Left ventricle myocardium inferior (tissue), 1 donor: ENCODE results near the gene MUC6. TPM values are rescaled to one million over a fixed set of nuclear protein-coding genes. Genes with fewer than 3 reads are reported as not detected.

Source experiments
- DNase-seq: peaks from one replicate; pipeline ENCODE4 v3.0.0-alpha.2; 2020
- H3K27ac ChIP-seq: fragments of 200-600 bp; replicated peaks from 2 replicates; pipeline ENCODE4 v1.8.0; 2021
- H3K27me3 ChIP-seq: fragments of 200-600 bp; 2 replicates; pipeline ENCODE4 v1.8.0; 2021; ENCODE audit warnings: low read depth
- H3K36me3 ChIP-seq: fragments of 200-600 bp; 2 replicates; pipeline ENCODE4 v1.8.0; 2021
- H3K4me1 ChIP-seq: fragments of 200-600 bp; 2 replicates; pipeline ENCODE4 v1.8.0; 2021
- H3K4me3 ChIP-seq: fragments of 200-600 bp; 2 replicates; pipeline ENCODE4 v1.8.0; 2021; ENCODE audit warnings: mild to moderate bottlenecking, moderate library complexity
- H3K9me3 ChIP-seq: fragments of 200-600 bp; replicated peaks from 2 replicates; pipeline ENCODE4 v1.8.0; 2021
- intact Hi-C: fragments of 100-400 bp; cut with micrococcal nuclease; formaldehyde crosslinking; loops from one replicate; pipeline ENCODE4 v1.11.0; 2022
- total RNA-seq: library from RNA; stranded (reverse); fragmentation: NEBNext Ultra II Directional; extraction: Animal tissue kit (Norgen Biotek cat#: 25700); gene quantifications from one replicate; pipeline ENCODE4 v1.2.1, GENCODE V29; 2021
- TF ChIP-seq, protein P1 (sequence below): fragments of 200-600 bp; IDR thresholded peaks from 2 replicates; pipeline ENCODE4 v1.8.0; 2021; ENCODE audit warnings: antibody characterized with exemption, mild to moderate bottlenecking, borderline replicate concordance
- donor health status: DM: no; HTN: yes; CAD: no; lungs with severe emphysema.

The MUC6 gene
- total RNA-seq, 1 donor from 2014 or later = not detected

DNA sequence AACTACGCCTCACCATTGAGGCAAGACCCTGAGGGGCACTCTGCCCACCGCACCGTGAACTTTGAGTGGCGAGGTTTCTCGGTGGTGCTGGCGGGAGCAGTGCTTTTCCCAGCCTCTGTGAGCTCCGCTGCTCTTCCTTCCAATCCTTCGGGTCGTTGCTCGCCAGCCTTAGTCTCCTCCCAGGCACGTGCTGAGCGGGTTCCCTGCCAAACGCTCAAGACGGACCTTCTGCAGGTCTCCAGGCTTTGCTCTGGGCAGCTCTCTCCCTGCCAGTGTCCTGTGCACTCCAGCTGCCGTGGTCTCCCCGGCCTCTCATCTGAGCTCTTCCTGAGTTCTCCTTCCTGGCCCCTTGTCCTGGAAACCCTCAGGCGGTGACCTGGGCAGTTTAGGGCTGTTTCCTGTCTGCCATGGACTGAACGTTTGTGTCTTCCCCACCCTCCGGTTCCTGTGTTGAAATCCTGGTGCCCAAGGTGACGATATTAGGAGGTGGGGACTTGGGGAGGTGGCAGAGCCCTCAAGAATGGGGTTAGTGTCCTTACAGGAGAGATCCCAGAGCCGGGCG is 11.2 kb upstream of the MUC6 start:
- Histone ChIP-seq H3K27ac (no peak overlapping the region), H3K4me1 (peaks cover 6% of the 10 kb centered on the region), H3K4me3 (no peak overlapping the region), H3K36me3 (no peaks in the 10 kb centered on the region), H3K9me3 (peaks cover 7% of the 10 kb centered on the region), H3K27me3 (peaks cover 70% of the 10 kb centered on the region)
- DNase-seq = no peak
- TF ChIP-seq, protein P1, sequence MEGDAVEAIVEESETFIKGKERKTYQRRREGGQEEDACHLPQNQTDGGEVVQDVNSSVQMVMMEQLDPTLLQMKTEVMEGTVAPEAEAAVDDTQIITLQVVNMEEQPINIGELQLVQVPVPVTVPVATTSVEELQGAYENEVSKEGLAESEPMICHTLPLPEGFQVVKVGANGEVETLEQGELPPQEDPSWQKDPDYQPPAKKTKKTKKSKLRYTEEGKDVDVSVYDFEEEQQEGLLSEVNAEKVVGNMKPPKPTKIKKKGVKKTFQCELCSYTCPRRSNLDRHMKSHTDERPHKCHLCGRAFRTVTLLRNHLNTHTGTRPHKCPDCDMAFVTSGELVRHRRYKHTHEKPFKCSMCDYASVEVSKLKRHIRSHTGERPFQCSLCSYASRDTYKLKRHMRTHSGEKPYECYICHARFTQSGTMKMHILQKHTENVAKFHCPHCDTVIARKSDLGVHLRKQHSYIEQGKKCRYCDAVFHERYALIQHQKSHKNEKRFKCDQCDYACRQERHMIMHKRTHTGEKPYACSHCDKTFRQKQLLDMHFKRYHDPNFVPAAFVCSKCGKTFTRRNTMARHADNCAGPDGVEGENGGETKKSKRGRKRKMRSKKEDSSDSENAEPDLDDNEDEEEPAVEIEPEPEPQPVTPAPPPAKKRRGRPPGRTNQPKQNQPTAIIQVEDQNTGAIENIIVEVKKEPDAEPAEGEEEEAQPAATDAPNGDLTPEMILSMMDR = no peak
- intact Hi-C loops = no loop called here

DNA sequence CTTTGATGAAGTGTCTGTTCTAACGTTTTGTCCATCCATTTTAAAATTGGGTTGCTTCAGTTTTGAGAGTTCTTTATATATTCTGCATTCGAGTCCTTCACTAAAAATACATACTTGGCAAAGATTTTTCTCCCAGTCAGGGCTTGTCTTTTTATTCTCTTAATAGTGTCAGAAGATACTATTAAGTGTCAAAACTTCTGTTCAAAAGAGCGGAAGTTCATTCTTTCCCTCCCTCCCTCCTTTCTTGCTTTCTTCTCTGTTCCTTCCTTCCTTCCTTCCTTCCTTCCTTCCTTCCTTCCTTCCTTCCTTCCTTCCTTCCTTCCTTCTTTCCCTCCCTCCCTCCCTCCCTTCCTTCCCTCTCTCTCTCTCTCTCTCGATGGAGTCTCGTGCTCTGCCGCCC is 7.6 kb upstream of the MUC6 start:
- TF ChIP-seq, protein P1 = no peak
- Histone ChIP-seq H3K27ac (no peak overlapping the region), H3K27me3 (peaks cover 64% of the 10 kb centered on the region), H3K4me3 (no peak overlapping the region), H3K4me1 (no peaks in the 10 kb centered on the region), H3K9me3 (peaks cover 7% of the 10 kb centered on the region), H3K36me3 (no peaks in the 10 kb centered on the region)
- intact Hi-C loops = no loop called here
- DNase-seq = no peak

DNA sequence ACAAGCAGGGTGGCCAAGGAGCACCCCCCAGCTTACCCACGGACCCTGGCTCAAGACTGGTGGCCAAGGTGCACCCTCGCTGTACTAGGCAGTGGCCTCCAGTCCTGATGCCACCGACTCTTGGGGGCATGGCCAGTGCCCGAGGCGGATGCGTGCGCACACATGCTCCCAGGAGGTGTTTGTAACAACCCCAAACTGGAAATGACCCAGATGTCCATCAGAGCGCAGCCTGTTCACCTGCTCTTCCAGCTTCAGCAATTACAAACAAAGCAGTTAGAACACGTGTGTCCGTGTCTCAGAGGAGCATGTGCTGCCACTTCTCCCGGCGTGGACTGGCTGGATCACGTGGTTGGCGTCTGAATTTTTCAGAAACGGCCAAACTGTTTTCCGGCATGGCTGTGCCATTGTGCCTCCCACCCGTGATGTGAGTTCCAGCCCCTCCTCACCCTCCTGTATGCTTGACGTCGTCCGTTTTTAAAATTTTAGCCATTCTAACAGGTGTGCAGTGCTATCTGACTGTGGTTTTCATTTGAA is 7.1 kb upstream of the MUC6 start:
- Histone ChIP-seq H3K4me1 (no peaks in the 10 kb centered on the region), H3K27ac (no peak overlapping the region), H3K36me3 (no peaks in the 10 kb centered on the region), H3K9me3 (peaks cover 7% of the 10 kb centered on the region), H3K27me3 (peaks cover 59% of the 10 kb centered on the region), H3K4me3 (no peak overlapping the region)
- DNase-seq = peak; percentile 2
- TF ChIP-seq, protein P1 = no peak
- intact Hi-C loops = no loop called here

DNA sequence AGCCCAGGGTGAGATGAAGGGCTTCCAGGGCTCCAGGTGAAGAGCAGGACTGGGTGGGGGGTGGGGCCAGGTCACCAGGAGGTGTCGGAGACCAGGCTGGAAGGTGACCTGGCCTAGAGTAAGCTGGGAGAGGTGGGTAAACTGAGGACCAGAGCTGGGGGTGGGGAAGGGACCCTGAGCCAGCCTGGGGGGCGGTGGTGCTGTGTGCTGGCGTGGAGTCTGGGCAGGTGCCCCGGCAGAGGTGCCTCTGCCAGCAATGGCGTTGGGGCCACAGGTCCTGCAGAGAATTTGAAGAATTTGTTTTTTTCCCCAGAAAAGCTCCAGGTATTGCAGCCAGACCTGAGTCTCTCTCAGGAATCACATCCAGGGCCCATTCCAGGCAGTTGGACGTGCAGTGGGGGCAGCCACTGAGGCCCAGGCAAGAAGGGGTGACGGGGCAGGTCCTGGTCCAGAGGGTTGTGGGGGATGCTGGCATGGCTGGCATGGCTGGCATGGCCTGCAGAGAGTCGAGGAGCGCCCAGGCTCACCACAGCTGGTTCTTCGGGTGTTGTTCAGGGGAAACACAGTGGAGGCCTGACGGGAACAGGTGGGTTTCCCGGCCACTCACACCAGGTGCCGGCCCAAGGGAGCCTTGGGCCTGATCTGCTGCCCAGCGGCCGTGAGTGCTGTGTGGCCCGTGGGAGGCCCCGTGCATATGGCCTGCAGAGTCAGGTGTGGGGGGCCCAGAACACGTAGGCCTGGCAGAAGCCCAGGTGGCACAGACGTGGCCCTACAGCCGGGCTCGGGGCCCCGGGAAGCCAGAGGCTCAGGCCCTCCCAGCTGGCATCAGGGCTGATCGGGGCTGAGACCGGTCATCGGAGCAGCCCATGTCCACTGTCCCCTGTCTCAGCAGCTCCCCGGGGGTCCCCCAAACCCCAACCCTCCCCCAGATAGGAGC is 6.4 kb upstream of the MUC6 start:
- Histone ChIP-seq H3K36me3 (no peaks in the 10 kb centered on the region), H3K4me3 (no peak overlapping the region), H3K27ac (no peak overlapping the region), H3K9me3 (peaks cover 7% of the 10 kb centered on the region), H3K4me1 (no peaks in the 10 kb centered on the region), H3K27me3 (peaks cover 52% of the 10 kb centered on the region)
- TF ChIP-seq, protein P1 = no peak
- intact Hi-C loops = no loop called here
- DNase-seq = peak; percentile 7

DNA sequence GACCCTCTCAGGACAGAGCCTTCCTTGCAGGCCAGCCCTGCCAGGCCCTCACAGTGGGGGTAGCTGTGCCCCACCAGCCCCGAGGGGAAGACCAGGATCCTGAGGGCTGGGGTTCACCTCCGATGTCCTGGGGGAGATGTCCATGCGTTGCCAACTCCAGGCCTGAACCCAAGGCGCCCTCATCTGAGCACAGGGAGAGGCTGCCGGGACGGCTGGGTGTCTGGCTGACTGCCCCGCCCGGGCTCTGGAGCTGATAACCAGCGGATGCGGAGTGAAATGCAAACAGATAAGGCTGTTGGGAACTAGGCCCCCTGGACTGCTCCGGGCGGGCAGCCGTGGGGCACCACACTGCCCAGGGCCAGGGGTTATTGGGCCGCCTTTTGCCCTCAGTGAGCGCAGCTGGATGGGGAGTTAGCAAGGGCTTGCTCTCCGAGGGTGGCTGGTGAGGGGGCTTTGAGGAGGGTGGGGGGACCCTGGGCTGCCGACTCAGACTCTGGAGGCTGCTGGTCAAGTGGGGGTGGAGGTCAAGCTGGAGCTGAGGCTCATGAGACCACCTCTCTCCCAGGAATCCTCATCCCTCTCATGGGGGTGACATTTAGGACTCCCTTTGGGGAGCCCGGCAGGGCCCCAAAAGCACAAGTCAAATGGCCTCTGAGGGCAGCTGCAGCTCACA is 5.6 kb upstream of the MUC6 start:
- Histone ChIP-seq H3K36me3 (no peaks in the 10 kb centered on the region), H3K4me1 (no peaks in the 10 kb centered on the region), H3K4me3 (no peak overlapping the region), H3K9me3 (peaks cover 7% of the 10 kb centered on the region), H3K27ac (no peak overlapping the region), H3K27me3 (peaks cover 52% of the 10 kb centered on the region)
- DNase-seq = peak; percentile 14
- TF ChIP-seq, protein P1 = no peak
- intact Hi-C loops = no loop called here
